Measurements from ENCODE around the gene GTF3C4. TPM values are rescaled to one million over a fixed set of nuclear protein-coding genes. Genes with fewer than 3 reads are reported as not detected.
A peak's percentile ranks its signal among the peaks of the same experiment; 100 is the strongest.

GTF3C4 gene
- total and polyA plus RNA-seq, 2 of the 13 experiments (the other 11 are each of a cell fraction or from before 2014, with no cell fraction given), result 2.6 to 12.9 TPM

- peak; percentile 77; the same call in 1 of the 2 replicates for TF ChIP-seq ZNF639 (CRISPR knock-in tag; conservative IDR thresholded peaks at IDR 0.05)
- TF ChIP-seq HNRNPK (IDR thresholded peaks at IDR 0.05; ENCODE audit: low read depth, low read length, poor library complexity, severe bottlenecking), result peak; percentile 77
- no peak for TF ChIP-seq ZKSCAN1 (IDR thresholded peaks at IDR 0.05; ENCODE audit: low read length)
- TF ChIP-seq NR2F2 (IDR thresholded peaks at IDR 0.05; ENCODE audit: borderline replicate concordance, low read depth), result no peak; the same call in 1 of the 2 replicates
- no peak for TF ChIP-seq FOXO1 (CRISPR knock-in tag; IDR thresholded peaks at IDR 0.05)
- TF ChIP-seq TRIM22 (IDR thresholded peaks at IDR 0.05), result no peak
- TF ChIP-seq HOMEZ (CRISPR knock-in tag; IDR thresholded peaks at IDR 0.05; ENCODE audit: low read depth), result peak; percentile 41; the same call in 1 of the 2 replicates
- TF ChIP-seq ZBTB4 (CRISPR knock-in tag; IDR thresholded peaks at IDR 0.05; ENCODE audit: borderline replicate concordance), result peak; percentile 94
- TF ChIP-seq ATF6 (CRISPR knock-in tag; conservative IDR thresholded peaks at IDR 0.05), result no peak
- no peak for TF ChIP-seq ZSCAN5A (CRISPR knock-in tag; IDR thresholded peaks at IDR 0.05; ENCODE audit: borderline replicate concordance)
- no peak for TF ChIP-seq FOXK2 (IDR thresholded peaks at IDR 0.05)
- TF ChIP-seq HMGXB4 (CRISPR knock-in tag; IDR thresholded peaks at IDR 0.05; ENCODE audit: borderline replicate concordance in 1 of 2, low read depth in 1 of 2), result peak; percentile 79 to 85; a peak in 3 of 4 replicates
- peak; percentile 50 for TF ChIP-seq NCOA2 (CRISPR knock-in tag; IDR thresholded peaks at IDR 0.05)
- TF ChIP-seq PRMT3 (CRISPR knock-in tag; IDR thresholded peaks at IDR 0.05; ENCODE audit: borderline replicate concordance, low read depth), result no peak
These were observed 387 bp upstream of the GTF3C4 start, which contains the start of gene DDX31 (continued) for GRCh38 chr9:132669698-132670456.
